ENCODE measurements around the gene ACSL6.

The ACSL6 gene

GRCh38 chr5:132013711-132014110 is 2.3 kb upstream of the ACSL6 start:
- ATAC-seq = no peak

GRCh38 chr5:132013006-132013689 is 1.7 kb upstream of the ACSL6 start:
- no peak for ATAC-seq

- no peak for ATAC-seq
Observed at GRCh38 chr5:132012371-132013005, 1.0 kb upstream of the ACSL6 start.

GRCh38 chr5:132010989-132011621 is 353 bp downstream of the ACSL6 start:
- no peak for ATAC-seq

- ATAC-seq = no peak
Observed at GRCh38 chr5:132010645-132010988, 841 bp downstream of the ACSL6 start.

- ATAC-seq = no peak
Observed at GRCh38 chr5:132009706-132010405, 1.6 kb downstream of the ACSL6 start.

- no peak for ATAC-seq
Observed at GRCh38 chr5:132008961-132009680, 2.3 kb downstream of the ACSL6 start.

- ATAC-seq = no peak
Observed at GRCh38 chr5:132008163-132008473, 3.3 kb downstream of the ACSL6 start.

GRCh38 chr5:132007399-132008162 is 3.9 kb downstream of the ACSL6 start:
- ATAC-seq = peak; percentile 53 to 70

- no peak for ATAC-seq
Observed at GRCh38 chr5:132006331-132007120, 4.9 kb downstream of the ACSL6 start.

GRCh38 chr5:132005591-132005990 is 5.9 kb downstream of the ACSL6 start:
- no peak for ATAC-seq

GRCh38 chr5:132003982-132004381 is 7.5 kb downstream of the ACSL6 start:
- no peak for ATAC-seq

GRCh38 chr5:132003170-132003744 is 8.2 kb downstream of the ACSL6 start:
- ATAC-seq = no peak

GRCh38 chr5:132002757-132003156 is 8.7 kb downstream of the ACSL6 start:
- ATAC-seq = no peak

GRCh38 chr5:132001647-132002561 is 9.6 kb downstream of the ACSL6 start:
- no peak for ATAC-seq

GRCh38 chr5:132000677-132001453 is 10.6 kb downstream of the ACSL6 start:
- ATAC-seq = peak; percentile 50 to 51

- no peak for ATAC-seq
Observed at GRCh38 chr5:132000241-132000490, 11.3 kb downstream of the ACSL6 start.

- no peak for ATAC-seq
Observed at GRCh38 chr5:131999441-132000240, 11.8 kb downstream of the ACSL6 start.

- ATAC-seq = no peak
Observed at GRCh38 chr5:131999041-131999440, 12.4 kb downstream of the ACSL6 start.

Data from activated CD4-positive, CD25-positive, alpha-beta regulatory T cell treated with anti-CD3 and anti-CD28 coated beads, Interleukin-2, amount 50 U/mL, for 24 hours (primary cell).